Endothelial cell of umbilical vein (primary cell): Measurements from ENCODE around the gene RINT1. TPM values are rescaled to one million over a fixed set of nuclear protein-coding genes. Genes with fewer than 3 reads are reported as not detected.

Source experiments
- BruUV-seq: library from RNA; stranded (reverse); fragments of 400-500 nt; replicated peaks from 2 replicates; lab custom pipeline; 2021; lab: Mats Ljungman, UMichigan
- CTCF ChIA-PET: fragments of 300-600, 350-600 bp; sonication (Branson Sonifier 250); formaldehyde crosslinking; loops from one replicate; lab custom pipeline; 2021; ENCODE audit warnings: antibody characterized with exemption, inconsistent platforms; lab: Charles Lee
- POLR2A ChIA-PET: fragments of 300-600, 350-600 bp; sonication (Branson Sonifier 250); formaldehyde crosslinking; loops from one replicate; lab custom pipeline; 2021; ENCODE audit warnings: antibody characterized with exemption, inconsistent platforms; lab: Charles Lee
- DNase-seq: peaks from one replicate; pipeline ENCODE4 v3.0.0-alpha.2; 2011; ENCODE audit warnings: low read depth, low spot score
- FAIRE-seq: peaks from 2 replicates; lab custom pipeline; 2011; peaks lifted over from hg19 to GRCh38; lab: Jason Lieb, UNC
- H2AFZ ChIP-seq: 2 replicates; pipeline ENCODE4 v1.6.0; 2012; ENCODE audit warnings: low read depth, low read length, control low read depth, inconsistent platforms
- H3K27ac ChIP-seq: 2 replicates; pipeline ENCODE4 v1.5.1; 2011; ENCODE audit warnings: low read depth, mild to moderate bottlenecking, control low read depth, low read length, moderate library complexity; ENCODE audit not compliant: insufficient read depth
- H3K27me3 ChIP-seq, 2 experiments: 2 replicates each; pipeline versions ENCODE4 v1.6.0 to v1.6.1; 2011; ENCODE audit warnings: low read length in 2 of 2, mixed read lengths in 1 of 2; ENCODE audit not compliant: control insufficient read depth in 2 of 2, insufficient read depth in 2 of 2
- H3K36me3 ChIP-seq, 2 experiments: 2 replicates in 1 of 2; 3 replicates in 1 of 2; pipeline ENCODE4 v1.5.1; 2011; ENCODE audit warnings: low read length in 2 of 2, mild to moderate bottlenecking in 1 of 2, moderate library complexity in 1 of 2; ENCODE audit not compliant: control insufficient read depth in 2 of 2, insufficient read depth in 2 of 2; ENCODE audit errors: extremely low read depth in 1 of 2
- H3K4me1 ChIP-seq: 3 replicates; pipeline ENCODE4 v1.5.1; 2011; ENCODE audit warnings: mild to moderate bottlenecking, low read length; ENCODE audit not compliant: control insufficient read depth, insufficient read depth; ENCODE audit errors: extremely low read depth
- H3K4me2 ChIP-seq: 2 replicates; pipeline ENCODE4 v1.6.1; 2011; ENCODE audit warnings: low read length, control low read depth, mixed read lengths; ENCODE audit not compliant: insufficient read depth
- H3K4me3 ChIP-seq, 3 experiments: fragments of 200-600 bp in 1 of 3; sonication (generic), shearing (Covaris generic) in 1 of 3; replicated peaks in 1 of 3; 2 replicates each; pipeline ENCODE4 v1.5.1; 2011 to 2016; ENCODE audit warnings: control low read depth in 3 of 3, low read length in 3 of 3, mild to moderate bottlenecking in 2 of 3, inconsistent platforms in 1 of 3, low read depth in 1 of 3, moderate library complexity in 1 of 3; ENCODE audit not compliant: insufficient read depth in 1 of 3
- H3K79me2 ChIP-seq: 2 replicates; pipeline ENCODE4 v1.6.0; 2012; ENCODE audit warnings: low read length, inconsistent platforms; ENCODE audit not compliant: control insufficient read depth, insufficient read depth
- H3K9ac ChIP-seq: replicated peaks from 2 replicates; pipeline ENCODE3; 2011; ENCODE audit warnings: low read length, control low read depth; ENCODE audit not compliant: insufficient read depth; ENCODE audit errors: extremely low read depth
- H3K9me1 ChIP-seq: replicated peaks from 3 replicates; pipeline ENCODE4 v1.6.0; 2011; ENCODE audit warnings: mild to moderate bottlenecking, low read length; ENCODE audit not compliant: control insufficient read depth, insufficient read depth; ENCODE audit errors: extremely low read depth
- H3K9me3 ChIP-seq: replicated peaks from 2 replicates; pipeline ENCODE4 v1.5.1; 2012; ENCODE audit warnings: low read length, inconsistent platforms; ENCODE audit not compliant: control insufficient read depth, insufficient read depth
- H4K20me1 ChIP-seq: replicated peaks from 2 replicates; pipeline ENCODE3; 2011; ENCODE audit warnings: mild to moderate bottlenecking, low read length; ENCODE audit not compliant: control insufficient read depth, insufficient read depth; ENCODE audit errors: extremely low read depth
- CTCF ChIP-seq, 2 donors: IDR thresholded peaks; 1 replicate in 1 of 2; 2 replicates in 1 of 2; pipeline ENCODE4 v1.5.1; 2011; ENCODE audit warnings: low read length in 2 of 2, mild to moderate bottlenecking in 2 of 2, moderate library complexity in 2 of 2, control low read depth in 1 of 2, inconsistent platforms in 1 of 2, low read depth in 1 of 2; ENCODE audit not compliant: insufficient read depth in 1 of 2; ENCODE audit errors: extremely low read depth in 1 of 2
- EZH2 ChIP-seq: IDR thresholded peaks from 2 replicates; pipeline ENCODE4 v1.6.1; 2012; ENCODE audit warnings: borderline replicate concordance, low read depth, mild to moderate bottlenecking, moderate library complexity, low read length, inconsistent platforms; ENCODE audit not compliant: severe bottlenecking
- FOS ChIP-seq: IDR thresholded peaks from 2 replicates; pipeline ENCODE4 v1.6.1; 2011; ENCODE audit warnings: mild to moderate bottlenecking, low read length, moderate library complexity, borderline replicate concordance; ENCODE audit not compliant: insufficient read depth
- GATA2 ChIP-seq: IDR thresholded peaks from 2 replicates; pipeline ENCODE4 v1.7.0; 2011; ENCODE audit warnings: low read depth, mild to moderate bottlenecking, moderate library complexity, mixed read lengths, low read length; ENCODE audit not compliant: insufficient read length, insufficient read depth
- JUN ChIP-seq: IDR thresholded peaks from 2 replicates; pipeline ENCODE4 v1.6.1; 2011; ENCODE audit warnings: borderline replicate concordance, low read depth; ENCODE audit not compliant: insufficient read length, insufficient read depth
- MAX ChIP-seq: IDR thresholded peaks from 2 replicates; pipeline ENCODE4 v1.6.1; 2011; ENCODE audit not compliant: insufficient read depth, insufficient read length
- MYC ChIP-seq: IDR thresholded peaks from one replicate; pipeline ENCODE4 v1.6.1; 2011; ENCODE audit warnings: mild to moderate bottlenecking, low read depth, low read length
- POLR2A ChIP-seq: IDR thresholded peaks from 2 replicates; pipeline ENCODE4 v1.6.1; 2012; ENCODE audit warnings: low read depth, mild to moderate bottlenecking, control low read depth, low read length
- POLR2AphosphoS5 ChIP-seq: IDR thresholded peaks from 2 replicates; pipeline ENCODE4 v1.6.1; 2012; ENCODE audit warnings: low read depth, mild to moderate bottlenecking, control low read depth, low read length, moderate library complexity; ENCODE audit not compliant: insufficient read depth
- dilution Hi-C: fragments of 300-500 bp; cut with MboI; formaldehyde crosslinking; loops from one replicate; pipeline ENCODE4 v1.15.0; 2019; ENCODE audit warnings: low sequenced_read_pairs; ENCODE audit not compliant: extremely low pct_ligation_motif_present
- intact Hi-C: fragments of 100-400 bp; cut with micrococcal nuclease; formaldehyde crosslinking; loops from one replicate; pipeline ENCODE4 v1.10.0; 2022
- polyA plus RNA-seq, 4 experiments: library from polyadenylated mRNA; depleted of rRNA in 3 of 4; stranded (reverse) in 3 of 4; unstranded in 1 of 4; fragments of >200 nt; gene quantifications; 2 replicates each; pipeline versions ENCODE4 v1.2.1 to v1.2.3, GENCODE V29; 2011 to 2012; ENCODE audit warnings: missing spikeins in 1 of 4
- total RNA-seq: library from RNA; stranded (reverse); gene quantifications from 2 replicates; pipeline ENCODE4 v1.2.3, GENCODE V29; 2021

Gene RINT1
- total and polyA plus RNA-seq, 2 donors (not counting 3 experiments of a cell fraction or from before 2014, with no cell fraction given) = 10.8 to 23.4 TPM

- Histone ChIP-seq H2AFZ (peak overlapping the region; percentile 77), H3K79me2 (no peaks in the 10 kb centered on the region), H3K27me3 (no peaks in the 10 kb centered on the region), H3K9ac (no peak overlapping the region), H3K36me3 (no peaks in the 10 kb centered on the region), H3K9me1 (no peaks in the 10 kb centered on the region), H3K27ac (no peak overlapping the region), H3K4me3 (no peak overlapping the region), H3K4me1 (peaks cover 8% of the 10 kb centered on the region), H4K20me1 (no peaks in the 10 kb centered on the region), H3K4me2 (no peak overlapping the region), H3K9me3 (no peaks in the 10 kb centered on the region)
- no TSS peak for BruUV-seq
- ChIA-PET POLR2A (no interaction called here), CTCF (interaction anchor here (0.6 to 2.2 kb wide), 7 partner anchors 10 to 708 kb away, joined by 3 to 7 read pairs (median 5); partner anchors contain the start of genes EFCAB10 and RINT1)
- peak; percentile 52 for FAIRE-seq
- peak; percentile 46 for DNase-seq
- intact Hi-C loops (no loop called here), dilution Hi-C loops (no loop called here)
- no peak for TF ChIP-seq FOS
Measured at GRCh38 chr7:105591522-105591921, 59.5 kb downstream of the RINT1 start.

GRCh38 chr7:105594034-105594433, 62.0 kb downstream of the RINT1 start:
- ChIA-PET POLR2A (no interaction called here), CTCF (interaction anchor here (1.6 to 1.7 kb wide), 2 partner anchors 14 to 29 kb away, joined by 5 read pairs; no protein-coding TSS in a partner anchor)
- TF ChIP-seq CTCF (IDR thresholded peaks at IDR 0.05; ENCODE audit: extremely low read depth in 1 of 2, insufficient read depth in 1 of 2, low read depth in 1 of 2, low read length in 2 of 2) = no peak
- TF ChIP-seq MYC = no peak
- no peak for TF ChIP-seq FOS
- TF ChIP-seq POLR2AphosphoS5 = no peak
- no peak for TF ChIP-seq POLR2A
- no peak for TF ChIP-seq JUN
- TF ChIP-seq MAX = no peak
- no peak for TF ChIP-seq GATA2
- no peak for TF ChIP-seq EZH2
- FAIRE-seq (no peak), DNase-seq (no peak)
- Histone ChIP-seq H4K20me1 (no peaks in the 10 kb centered on the region), H3K27ac (no peak overlapping the region), H3K4me3 (no peak overlapping the region), H2AFZ (no peak overlapping the region), H3K9me1 (no peaks in the 10 kb centered on the region), H3K9me3 (no peaks in the 10 kb centered on the region), H3K27me3 (peaks cover 0 to 2% of the 10 kb centered on the region in 2 experiments), H3K4me1 (peaks cover 8% of the 10 kb centered on the region), H3K4me2 (no peak overlapping the region), H3K9ac (no peak overlapping the region), H3K79me2 (no peaks in the 10 kb centered on the region), H3K36me3 (no peaks in the 10 kb centered on the region)
- intact Hi-C loops = no loop called here
- dilution Hi-C loops = no loop called here
- BruUV-seq = no TSS peak
